Adrenal gland (tissue), 12 donors: Measurements from ENCODE around the gene VTN. TPM values are rescaled to one million over a fixed set of nuclear protein-coding genes. Genes with fewer than 3 reads are reported as not detected.

Source experiments
- DNase-seq, 7 donors: peaks; one replicate each; pipeline ENCODE4 v3.0.0-alpha.2; 2019 to 2020
- H3K27ac ChIP-seq, 5 donors: fragments of 200-600 bp; sonication (generic) in 4 of 5; 1 replicate in 3 of 5; 2 replicates in 2 of 5; pipeline versions ENCODE4 v1.5.1 to v1.8.0; 2016 to 2020; ENCODE audit warnings: mild to moderate bottlenecking in 1 of 5
- H3K27me3 ChIP-seq: fragments of 200-600 bp; 2 replicates; pipeline ENCODE4 v1.8.0; 2021
- H3K36me3 ChIP-seq, 2 donors: fragments of 200-600 bp; replicated peaks in 1 of 2; 1 replicate in 1 of 2; 2 replicates in 1 of 2; pipeline versions ENCODE4 v1.5.1 to v1.8.0; 2018 to 2022
- H3K4me1 ChIP-seq, 2 donors: fragments of 200-600 bp; replicated peaks in 1 of 2; 1 replicate in 1 of 2; 2 replicates in 1 of 2; pipeline versions ENCODE4 v1.5.1 to v1.8.0; 2018 to 2021
- H3K4me3 ChIP-seq, 4 donors: fragments of 200-600 bp; sonication (generic) in 3 of 4; one replicate each; pipeline ENCODE4 v1.5.1; 2016 to 2018
- H3K9me3 ChIP-seq, 3 donors: fragments of 200-600 bp; sonication (generic) in 1 of 3; replicated peaks in 1 of 3; 1 replicate in 2 of 3; 2 replicates in 1 of 3; pipeline versions ENCODE4 v1.5.1 to v1.8.0; 2016 to 2021
- POLR2A ChIP-seq, 2 donors: fragments of 450-650 bp; IDR thresholded peaks; one replicate each; pipeline ENCODE4 v1.6.1; 2017; ENCODE audit warnings: antibody characterized with exemption in 2 of 2, mild to moderate bottlenecking in 2 of 2, moderate library complexity in 1 of 2
- WGBS, 4 donors: extraction: QIAGEN DNeasy Blood & Tissue Kit in 2 of 4; methylation state at CpG; one replicate each; pipeline versions ENCODE4 v1.1.5 to v1.1.7; 2013 to 2017; 5-methylcytosine and 5-hydroxymethylcytosine counted together
- intact Hi-C, 2 donors: fragments of 100-400 bp; cut with DNase I; formaldehyde crosslinking; loops; one replicate each; pipeline versions ENCODE4 v1.14.1 to v1.15.0; 2022 to 2023
- polyA plus RNA-seq, 3 donors: library from polyadenylated mRNA; stranded (reverse); fragments of 200-250 nt in 2 of 3; fragments of 350-450 nt in 1 of 3; fragmentation: Illumina TruSeq in 1 of 3; extraction: RNeasy Lipid Tissue Mini Kit (QIAGEN cat#74804) in 1 of 3; gene quantifications; one replicate each; pipeline ENCODE4 v1.2.3, GENCODE V29; 2013 to 2014
- total RNA-seq, 9 donors: library from RNA; depleted of rRNA in 4 of 9; stranded (reverse); fragments of >200 nt in 4 of 9; fragments of 120-200 nt in 1 of 9; fragmentation: NEBNext Ultra II Directional in 1 of 9; extraction: Animal tissue kit (Norgen Biotek cat#: 25700) in 1 of 9; gene quantifications; one replicate each; pipeline versions ENCODE4 v1.1.0 to v1.2.4, GENCODE V29; 2013 to 2023
- TF ChIP-seq, protein P1 (sequence below), 6 experiments: fragments of 450-650 bp in 4 of 6; fragments of 200-600 bp in 2 of 6; sonication (generic) in 1 of 6; IDR thresholded peaks; 1 replicate in 5 of 6; 2 replicates in 1 of 6; pipeline versions ENCODE4 v1.5.1 to v1.8.0; 2016 to 2021; ENCODE audit warnings: antibody characterized with exemption in 6 of 6, mild to moderate bottlenecking in 2 of 6, moderate library complexity in 1 of 6
- donor health status: healthy with polysubstance abuse.
- donor health status: Bipolar disorder and iron deficiency.
- donor health status: DM: yes; HTN: yes; CAD: no.
- donor health status: DM: no; HTN: no; CAD: no.
- donor health status: DM: no; HTN: no; CAD: no.
- donor health status: DM: yes; HTN: yes; CAD: no.

VTN gene
- total and polyA plus RNA-seq, 12 donors: 5.5 to 470 (median 180) TPM

DNA sequence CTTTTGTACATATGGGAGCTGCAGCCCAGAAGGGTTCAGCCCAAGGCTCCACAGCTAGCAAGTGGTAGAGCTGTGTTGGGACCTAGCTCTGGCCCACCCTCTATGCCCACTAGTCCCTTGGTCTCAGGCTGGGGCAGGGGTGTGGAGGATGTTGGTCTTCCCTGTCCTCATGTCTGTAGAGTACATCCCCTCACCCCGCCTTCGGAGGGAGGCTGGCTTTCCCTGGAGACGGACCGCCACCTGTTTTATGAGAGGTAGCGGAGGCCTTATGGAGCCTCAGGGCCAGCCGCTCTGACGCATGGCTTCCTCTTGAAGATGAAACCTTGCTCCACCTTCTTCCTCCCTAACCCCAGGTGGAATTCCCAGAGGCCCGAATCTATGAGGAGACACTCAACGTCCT is 26.1 kb downstream of the VTN start:
- peaks cover 0 to 88% of the 10 kb centered on the region in 2 donors for H3K36me3 ChIP-seq
- peaks cover 27 to 44% of the 10 kb centered on the region in 2 donors for H3K4me1 ChIP-seq
- H3K27me3 ChIP-seq: no peaks in the 10 kb centered on the region
- DNase-seq: peak in 1 of 7 donors; percentile 53
- no peak for TF ChIP-seq POLR2A (IDR thresholded peaks at IDR 0.05)
- no peaks in the 10 kb centered on the region for H3K9me3 ChIP-seq
- 81 to 96% (median 92%) methylated on average over 2 to 9 of the region's 9 CpGs for WGBS, 4 donors
- intact Hi-C loops: no loop called here
- H3K27ac ChIP-seq: peak overlapping the region in 1 of 5 donors; percentile 56
- no peak overlapping the region for H3K4me3 ChIP-seq

GRCh38 chr17:28343491-28343932 is 26.6 kb downstream of the VTN start:
- Histone ChIP-seq H3K4me1 (peaks cover 29 to 44% of the 10 kb centered on the region in 2 donors), H3K36me3 (peaks cover 0 to 83% of the 10 kb centered on the region in 2 donors), H3K9me3 (no peaks in the 10 kb centered on the region), H3K27ac (no peak overlapping the region), H3K4me3 (no peak overlapping the region), H3K27me3 (no peaks in the 10 kb centered on the region)
- DNase-seq: peak in 1 of 7 donors; percentile 50
- intact Hi-C loops: no loop called here
- TF ChIP-seq, protein P1, sequence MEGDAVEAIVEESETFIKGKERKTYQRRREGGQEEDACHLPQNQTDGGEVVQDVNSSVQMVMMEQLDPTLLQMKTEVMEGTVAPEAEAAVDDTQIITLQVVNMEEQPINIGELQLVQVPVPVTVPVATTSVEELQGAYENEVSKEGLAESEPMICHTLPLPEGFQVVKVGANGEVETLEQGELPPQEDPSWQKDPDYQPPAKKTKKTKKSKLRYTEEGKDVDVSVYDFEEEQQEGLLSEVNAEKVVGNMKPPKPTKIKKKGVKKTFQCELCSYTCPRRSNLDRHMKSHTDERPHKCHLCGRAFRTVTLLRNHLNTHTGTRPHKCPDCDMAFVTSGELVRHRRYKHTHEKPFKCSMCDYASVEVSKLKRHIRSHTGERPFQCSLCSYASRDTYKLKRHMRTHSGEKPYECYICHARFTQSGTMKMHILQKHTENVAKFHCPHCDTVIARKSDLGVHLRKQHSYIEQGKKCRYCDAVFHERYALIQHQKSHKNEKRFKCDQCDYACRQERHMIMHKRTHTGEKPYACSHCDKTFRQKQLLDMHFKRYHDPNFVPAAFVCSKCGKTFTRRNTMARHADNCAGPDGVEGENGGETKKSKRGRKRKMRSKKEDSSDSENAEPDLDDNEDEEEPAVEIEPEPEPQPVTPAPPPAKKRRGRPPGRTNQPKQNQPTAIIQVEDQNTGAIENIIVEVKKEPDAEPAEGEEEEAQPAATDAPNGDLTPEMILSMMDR (IDR thresholded peaks at IDR 0.05): no peak
- 53 to 92% (median 90%) methylated on average over 6 to 10 of the region's 10 CpGs for WGBS, 4 donors

GRCh38 chr17:28342313-28342712 is 27.8 kb downstream of the VTN start:
- peak in 1 of 7 donors; percentile 50 for DNase-seq
- peaks cover 0 to 71% of the 10 kb centered on the region in 2 donors for H3K36me3 ChIP-seq
- TF ChIP-seq POLR2A (IDR thresholded peaks at IDR 0.05): no peak
- TF ChIP-seq, protein P1 (IDR thresholded peaks at IDR 0.05): no peak
- no peak overlapping the region for H3K27ac ChIP-seq
- H3K9me3 ChIP-seq: no peaks in the 10 kb centered on the region
- intact Hi-C loops: no loop called here
- peaks cover 30 to 44% of the 10 kb centered on the region in 2 donors for H3K4me1 ChIP-seq
- H3K4me3 ChIP-seq: no peak overlapping the region
- WGBS, 4 donors: 81 to 90% (median 87%) methylated on average over 10 to 14 of the region's 14 CpGs
- no peaks in the 10 kb centered on the region for H3K27me3 ChIP-seq

DNA sequence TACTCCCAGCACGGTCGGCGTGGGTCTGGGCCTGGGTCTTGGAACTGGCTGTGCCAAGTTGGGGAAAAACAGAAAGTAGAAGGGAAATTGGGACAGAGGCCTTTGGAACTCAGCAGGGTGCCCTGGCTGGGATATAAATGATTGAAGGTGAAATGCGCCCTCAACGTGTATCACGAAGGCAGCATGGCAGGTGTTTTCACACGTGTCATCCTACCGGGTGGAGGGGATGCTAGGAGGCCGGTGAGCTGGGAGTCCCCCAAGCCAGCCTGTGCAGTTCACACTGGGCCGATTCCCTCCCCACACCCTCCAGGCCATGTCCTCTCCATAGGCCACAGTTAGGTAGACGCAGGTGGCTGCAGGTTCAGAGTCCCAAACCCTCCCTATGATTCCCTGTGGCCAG is 28.6 kb downstream of the VTN start:
- Histone ChIP-seq H3K4me3 (no peak overlapping the region), H3K36me3 (peaks cover 0 to 68% of the 10 kb centered on the region in 2 donors), H3K27me3 (no peaks in the 10 kb centered on the region), H3K9me3 (no peaks in the 10 kb centered on the region), H3K27ac (no peak overlapping the region), H3K4me1 (peaks cover 32 to 44% of the 10 kb centered on the region in 2 donors)
- DNase-seq: no peak
- no peak for TF ChIP-seq POLR2A (IDR thresholded peaks at IDR 0.05)
- TF ChIP-seq, protein P1 (IDR thresholded peaks at IDR 0.05): no peak
- intact Hi-C loops: no loop called here
- 87 to 94% (median 92%) methylated on average over 10 to 11 of the region's 11 CpGs for WGBS, 4 donors

GRCh38 chr17:28340374-28340773 is 29.7 kb downstream of the VTN start:
- peaks cover 25 to 36% of the 10 kb centered on the region in 2 donors for H3K4me1 ChIP-seq
- no peak for TF ChIP-seq POLR2A (IDR thresholded peaks at IDR 0.05)
- TF ChIP-seq, protein P1 (IDR thresholded peaks at IDR 0.05): no peak
- intact Hi-C loops: no loop called here
- H3K4me3 ChIP-seq: no peak overlapping the region
- H3K27ac ChIP-seq: no peak overlapping the region
- H3K27me3 ChIP-seq: no peaks in the 10 kb centered on the region
- no peak for DNase-seq
- H3K36me3 ChIP-seq: peaks cover 0 to 63% of the 10 kb centered on the region in 2 donors
- 90 to 92% (median 91%) methylated on average over 6 of the region's 6 CpGs for whole genome bisulfite sequencing, 4 donors
- no peaks in the 10 kb centered on the region for H3K9me3 ChIP-seq
